IPS-18c (cell line): ENCODE data around the gene PSEN2.
A peak's percentile ranks its signal among the peaks of the same experiment; 100 is the strongest.

ENCODE experiments used
- H3K4me3 ChIP-seq: 2 replicates; pipeline ENCODE4 v1.7.0; 2013; ENCODE audit warnings: low read depth, mild to moderate bottlenecking, low read length, moderate library complexity; ENCODE audit not compliant: insufficient read depth
- H3K9me3 ChIP-seq: one replicate; pipeline ENCODE4 v1.6.1; 2013; ENCODE audit warnings: mild to moderate bottlenecking, low read length, moderate library complexity; ENCODE audit not compliant: control insufficient read depth, insufficient read depth

Gene PSEN2

DNA sequence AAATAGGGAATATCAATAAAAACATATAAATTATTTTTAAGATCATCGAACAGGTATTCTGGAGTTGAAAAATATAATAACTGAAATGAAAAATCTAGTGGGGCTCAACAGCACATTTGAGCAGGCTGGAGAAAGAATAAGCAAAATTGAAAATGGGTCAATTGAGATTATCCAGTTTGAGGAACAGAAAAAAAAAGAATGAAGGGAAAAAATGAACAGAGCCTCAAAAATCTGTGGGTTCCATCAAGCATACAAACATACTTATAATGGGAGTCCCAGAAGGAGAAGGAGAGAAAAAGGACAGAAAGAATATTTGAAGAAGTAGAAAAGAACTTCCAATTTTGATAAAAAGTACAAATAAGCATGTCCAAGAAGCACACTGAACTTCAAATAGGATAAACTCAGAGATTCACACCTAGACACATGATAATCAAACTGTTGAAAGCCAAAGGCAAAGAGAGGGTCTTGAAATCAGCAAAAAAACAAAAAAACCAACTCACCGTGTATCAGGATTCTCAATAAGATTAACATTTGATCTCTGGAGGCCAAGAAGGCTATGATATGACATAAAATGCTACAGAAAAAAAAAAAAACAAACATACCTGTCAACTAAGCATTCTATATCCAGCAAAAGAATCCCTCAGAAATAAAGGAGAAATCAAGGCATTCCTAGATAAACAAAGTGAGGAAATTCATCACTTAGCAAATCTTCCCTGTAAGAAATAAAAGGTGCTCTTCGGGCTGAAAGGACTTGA is 64.2 kb downstream of the PSEN2 start:
- Histone ChIP-seq H3K9me3 (no peaks in the 10 kb centered on the region), H3K4me3 (no peak overlapping the region)

DNA sequence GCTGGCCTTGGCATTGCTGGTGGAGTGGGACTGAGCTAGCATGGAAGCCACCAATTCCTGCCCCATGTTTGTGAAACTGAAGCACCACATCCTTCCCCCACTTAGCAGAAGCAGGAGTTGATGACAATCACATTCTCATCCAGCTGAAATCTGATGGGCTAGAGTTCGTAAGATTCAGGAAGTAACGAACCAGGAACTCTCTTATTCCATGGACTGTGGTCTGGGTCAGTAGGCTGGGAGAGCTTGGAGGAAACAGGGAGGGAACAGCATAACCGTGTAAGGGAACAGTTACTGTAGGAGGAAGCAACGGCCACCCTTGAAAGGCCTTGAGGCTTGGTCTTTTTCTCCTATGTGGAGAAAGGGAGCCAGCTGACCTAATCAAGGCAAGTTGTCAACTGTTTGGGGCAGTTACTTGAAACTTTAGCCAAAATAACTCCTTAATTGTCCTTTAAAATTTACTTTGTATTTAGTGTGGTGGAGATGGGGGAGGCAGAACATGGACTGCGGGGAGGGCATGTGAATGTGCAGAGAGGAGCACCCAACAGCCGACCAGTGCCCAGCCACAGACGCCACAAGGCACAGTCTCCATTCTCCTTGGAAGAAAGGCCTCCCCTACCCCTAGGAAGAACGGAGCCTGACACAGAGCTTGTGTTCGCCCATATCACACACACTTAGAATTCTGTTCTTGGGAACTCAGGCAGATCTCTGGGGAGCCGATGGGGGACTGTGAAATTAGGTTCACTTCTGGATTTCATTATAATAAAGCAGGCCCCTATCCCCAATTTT is 67.7 kb downstream of the PSEN2 start:
- H3K4me3 ChIP-seq, result no peak overlapping the region
- H3K9me3 ChIP-seq, result no peaks in the 10 kb centered on the region

DNA sequence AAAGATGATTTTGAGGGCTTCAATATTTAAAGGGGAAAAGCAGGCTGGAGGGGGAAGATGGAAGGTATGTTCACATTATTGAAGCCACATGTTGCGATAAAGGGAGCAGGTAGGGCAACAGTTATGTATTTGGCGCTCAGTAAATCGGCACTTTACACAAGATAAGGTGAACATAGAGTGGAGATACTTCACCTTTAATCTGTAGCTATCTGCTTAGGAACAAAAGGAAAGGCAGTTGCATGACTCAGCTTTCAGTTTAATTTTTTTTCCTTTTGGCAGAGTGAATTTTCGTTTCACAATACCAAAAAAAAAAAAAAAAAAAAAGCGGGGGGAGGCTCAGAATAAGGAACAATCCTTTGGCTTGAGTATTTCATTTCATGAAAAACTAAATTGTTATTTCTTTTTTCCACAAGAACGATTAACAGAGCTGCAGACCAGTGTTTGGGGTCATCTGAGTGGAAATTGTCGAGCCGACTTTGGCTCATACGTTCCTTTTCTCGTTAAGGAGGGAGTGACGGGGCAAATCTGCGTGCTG is 68.6 kb downstream of the PSEN2 start:
- Histone ChIP-seq H3K4me3 (peak overlapping the region; percentile 79), H3K9me3 (no peaks in the 10 kb centered on the region)

DNA sequence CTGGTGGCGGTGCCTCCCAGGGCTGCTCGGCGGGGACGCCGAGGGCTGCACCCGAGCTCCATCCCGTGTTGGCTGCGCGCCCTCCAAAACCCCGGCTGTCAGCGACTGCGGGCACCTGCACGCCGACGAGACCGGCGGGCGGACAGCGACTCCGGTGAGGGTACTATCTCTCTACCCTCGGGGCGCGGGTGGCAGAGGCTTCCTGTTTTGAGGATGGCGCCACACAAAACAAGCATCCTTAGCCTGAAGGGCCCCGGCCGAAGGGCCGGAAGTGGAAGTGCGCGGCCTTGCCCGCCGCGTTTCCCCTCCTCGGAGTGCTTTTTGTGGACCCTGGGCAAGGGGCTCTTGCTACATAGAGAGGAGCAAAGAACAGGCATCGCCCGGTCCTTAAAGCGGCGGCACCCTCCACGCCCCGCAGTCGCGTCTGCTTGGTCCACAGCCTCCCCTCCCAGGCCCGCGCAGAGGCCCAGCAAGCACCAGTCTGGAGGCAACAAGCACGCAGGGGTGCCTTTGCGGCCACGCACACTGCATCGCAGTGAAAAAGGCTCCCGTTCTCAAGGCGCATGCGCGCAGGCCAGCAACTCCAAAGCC is 69.1 kb downstream of the PSEN2 start:
- Histone ChIP-seq H3K9me3 (no peaks in the 10 kb centered on the region), H3K4me3 (peak overlapping the region; percentile 79)

DNA sequence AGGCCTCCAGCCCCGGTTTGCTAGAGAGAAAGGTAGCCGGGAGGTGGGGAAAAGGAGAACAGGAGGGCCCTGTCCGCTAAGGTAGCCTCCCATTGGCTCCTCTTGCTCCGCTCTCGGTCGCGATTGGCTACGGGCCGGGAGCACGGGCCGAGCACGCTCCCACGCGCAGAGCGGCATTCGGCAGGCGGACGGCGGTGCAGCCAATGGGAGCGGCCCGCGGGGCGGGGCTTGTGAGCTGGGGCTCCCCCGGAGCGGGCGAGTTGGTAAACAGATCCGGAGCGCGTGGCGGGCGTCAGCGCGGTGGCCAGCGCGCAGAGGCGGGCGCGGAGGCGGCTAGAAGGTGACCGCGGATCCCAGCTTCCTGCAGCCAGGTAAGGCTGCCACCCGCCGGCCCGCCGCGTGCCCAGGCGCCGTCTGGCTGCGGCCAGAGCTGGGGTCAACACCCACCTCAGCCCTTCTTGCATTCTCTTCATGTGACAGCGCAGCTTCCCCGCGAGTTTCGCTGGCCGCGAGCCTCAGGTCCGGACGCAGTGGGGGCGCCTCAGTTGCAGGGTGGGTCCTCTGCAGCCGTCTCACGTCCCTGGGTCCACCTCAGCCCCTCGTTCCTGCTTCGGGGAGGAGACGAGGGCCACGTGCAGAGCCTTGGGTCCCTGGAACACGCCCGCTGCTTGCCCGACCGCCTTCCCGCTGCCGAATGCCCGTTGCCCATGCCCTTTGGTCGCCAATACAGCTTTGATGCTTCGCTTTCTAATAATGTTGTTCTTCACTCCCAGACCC is 69.8 kb downstream of the PSEN2 start, which contains the start of gene COQ8A:
TSS of gene COQ8A (plus strand) at position 266 of the 777 bp plus-strand sequence. CDS start 21,092 bp downstream, outside the sequence.
- H3K4me3 ChIP-seq, result peak within 1 kb of the TSS; percentile 79
- no peaks in the 10 kb centered on the region for H3K9me3 ChIP-seq

DNA sequence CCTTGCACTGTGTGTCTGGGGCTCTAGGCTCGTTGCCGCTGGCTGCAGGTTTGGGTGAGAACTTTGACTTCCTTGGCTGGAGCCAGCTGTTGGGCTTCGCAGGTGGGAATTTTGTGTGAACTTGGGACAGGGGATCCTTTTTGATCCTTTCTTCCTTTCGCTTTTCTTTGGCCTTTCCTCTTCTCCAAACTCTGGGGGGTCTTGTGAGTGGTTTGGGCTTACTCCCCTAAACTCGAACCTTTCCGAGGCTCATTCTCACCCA is 70.3 kb downstream of the PSEN2 start:
- Histone ChIP-seq H3K4me3 (peak overlapping the region; percentile 77), H3K9me3 (no peaks in the 10 kb centered on the region)

DNA sequence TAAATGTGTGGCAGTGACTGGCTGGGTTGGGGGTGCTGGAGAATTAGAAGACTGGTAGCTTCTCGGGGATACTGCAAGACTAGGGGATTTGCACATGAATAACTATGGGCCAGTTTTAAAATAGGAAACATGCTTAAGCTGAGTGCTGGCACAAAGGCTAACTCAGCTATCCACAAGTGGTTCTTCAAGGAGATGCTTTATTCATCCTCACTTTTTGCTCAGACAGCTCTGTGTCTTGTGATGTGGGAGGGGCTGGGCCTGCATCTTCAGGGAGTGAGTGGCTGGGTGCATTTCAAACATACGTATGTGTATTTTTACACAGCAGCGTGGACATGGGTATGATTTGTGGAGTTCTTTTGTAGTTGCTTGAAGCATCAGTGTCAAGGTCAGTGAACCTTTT is 72.0 kb downstream of the PSEN2 start:
- Histone ChIP-seq H3K9me3 (no peaks in the 10 kb centered on the region), H3K4me3 (no peak overlapping the region)

DNA sequence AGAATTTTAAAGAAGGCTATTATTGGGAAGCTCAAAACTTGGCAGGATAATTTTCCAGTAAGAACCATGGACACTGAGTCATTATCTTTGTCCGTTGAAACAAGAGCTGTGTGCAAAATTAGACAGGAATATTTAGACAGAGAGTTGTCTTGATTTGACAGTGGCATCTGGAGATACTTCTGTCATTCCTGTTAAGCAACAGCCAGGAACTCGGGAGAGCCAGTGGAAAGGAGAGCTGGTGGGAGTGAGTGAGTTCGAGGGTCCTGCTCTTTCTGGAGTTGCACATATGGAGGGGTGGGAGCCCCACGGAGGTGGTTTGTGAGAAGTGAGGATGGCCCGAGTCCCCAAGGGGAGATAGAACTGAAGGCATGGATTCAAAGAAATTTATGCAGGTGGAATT is 72.7 kb downstream of the PSEN2 start:
- no peaks in the 10 kb centered on the region for H3K9me3 ChIP-seq
- H3K4me3 ChIP-seq, result no peak overlapping the region

DNA sequence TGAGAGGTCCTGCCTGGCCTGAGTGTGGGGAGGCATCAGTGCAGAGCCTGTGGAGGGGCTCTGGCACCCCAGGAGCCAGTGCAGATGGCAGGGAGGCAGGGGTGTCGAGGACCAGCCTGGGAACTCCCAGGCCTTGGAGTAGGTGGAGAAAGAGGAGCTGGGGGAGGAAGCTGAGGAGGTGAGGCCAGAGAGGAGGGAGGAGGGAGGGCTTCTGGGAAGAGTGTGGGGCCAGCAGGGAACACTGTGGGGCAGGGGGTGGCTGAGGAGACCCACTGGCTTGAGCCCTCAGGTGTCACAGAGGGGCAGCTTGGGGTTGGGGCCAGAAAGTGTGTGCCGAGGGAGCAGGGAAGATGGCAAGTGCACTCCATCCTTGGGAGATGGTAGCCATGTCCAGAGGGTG is 73.5 kb downstream of the PSEN2 start:
- Histone ChIP-seq H3K9me3 (no peaks in the 10 kb centered on the region), H3K4me3 (no peak overlapping the region)

DNA sequence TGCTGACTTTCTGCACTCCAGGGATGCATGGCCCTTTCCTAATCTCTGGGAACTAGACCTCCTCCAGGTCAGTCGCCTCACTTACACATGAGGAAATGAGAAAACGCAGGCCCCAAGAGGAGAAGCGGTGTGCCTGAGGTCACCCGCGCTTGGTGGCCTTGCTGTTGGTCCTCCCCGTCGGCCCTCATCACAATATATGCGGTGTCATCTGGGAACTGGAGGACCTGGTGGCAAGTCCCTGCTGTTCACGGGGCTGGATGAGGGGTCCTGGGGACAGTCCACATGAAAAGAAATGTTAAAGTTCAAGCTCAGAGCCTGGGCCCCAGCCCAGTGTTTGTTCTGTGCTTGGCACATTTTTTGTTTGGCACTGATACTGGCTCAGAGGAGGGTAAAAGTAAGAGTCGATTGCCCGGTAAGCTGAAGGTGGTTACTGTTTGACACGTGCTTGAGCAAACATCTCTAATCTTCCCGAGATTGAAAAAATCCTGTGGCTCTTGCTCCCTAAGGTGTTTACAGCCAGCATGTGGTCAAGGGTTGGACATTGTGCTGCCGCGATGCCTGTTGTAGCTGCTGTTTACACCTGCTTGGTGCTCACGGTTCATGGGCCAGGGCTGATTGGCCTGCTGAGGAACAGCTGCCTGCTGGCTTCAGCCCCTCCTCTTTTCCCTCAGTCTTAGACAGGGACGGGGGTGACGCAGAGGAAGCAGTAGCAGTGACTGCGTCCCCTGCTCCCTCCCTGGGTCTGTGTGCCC is 74.9 kb downstream of the PSEN2 start:
- no peak overlapping the region for H3K4me3 ChIP-seq
- H3K9me3 ChIP-seq, result peaks cover 2% of the 10 kb centered on the region
